Activated T-helper 9 cell treated with anti-CD3 and anti-CD28 coated beads, Interleukin-2, amount 50 U/mL, for 16 hours (primary cell): Measurements from ENCODE around the gene KLK7.
"Not testable (repeated sequence)": the region's sequence is repeated elsewhere in the genome, so short reads cannot be mapped to it uniquely, and the experiment has no call there.

Experiments
- DNase-seq: peaks from one replicate; pipeline ENCODE4 v3.0.0-alpha.2; 2020; ENCODE audit warnings: low read depth

The KLK7 gene

GRCh38 chr19:50975766-50976165 lies 8.0 kb downstream of the KLK7 start:
- no peak for DNase-seq

GRCh38 chr19:50974702-50975556 lies 8.8 kb downstream of the KLK7 start:
- no peak for DNase-seq

GRCh38 chr19:50972795-50973376 lies 10.8 kb downstream of the KLK7 start:
- DNase-seq, result no peak

- DNase-seq, result not testable (repeated sequence)
These were observed 13.9 kb downstream of the KLK7 start for GRCh38 chr19:50969810-50970209.

- DNase-seq, result no peak
These were observed 14.3 kb downstream of the KLK7 start, which contains the start of gene KLK6 for GRCh38 chr19:50969413-50969760. Gene KLK6, minus strand, starts transcription at chr19:50969591. Its CDS starts 1,487 bp downstream, at chr19:50968104.

- no peak for DNase-seq
These were observed 14.9 kb downstream of the KLK7 start for GRCh38 chr19:50968716-50969412.

- DNase-seq, result no peak
These were observed 15.6 kb downstream of the KLK7 start for GRCh38 chr19:50967929-50968715.

- no peak for DNase-seq
These were observed 19.5 kb downstream of the KLK7 start for GRCh38 chr19:50964266-50964665.

GRCh38 chr19:50963381-50963780 lies 20.3 kb downstream of the KLK7 start:
- DNase-seq, result no peak

- no peak for DNase-seq
These were observed 21.5 kb downstream of the KLK7 start for GRCh38 chr19:50962245-50962644.

GRCh38 chr19:50959731-50960500 lies 23.8 kb downstream of the KLK7 start:
- DNase-seq, result no peak

- DNase-seq, result no peak
These were observed 26.1 kb downstream of the KLK7 start for GRCh38 chr19:50957587-50957986.

- no peak for DNase-seq
These were observed 30.8 kb downstream of the KLK7 start, which contains the start of gene KLK5 for GRCh38 chr19:50952910-50953309. Gene KLK5, minus strand, starts transcription at chr19:50953038. Its CDS starts 381 bp downstream, at chr19:50952657.

GRCh38 chr19:50949861-50950260 lies 33.9 kb downstream of the KLK7 start:
- DNase-seq, result no peak

GRCh38 chr19:50947123-50947522 lies 36.6 kb downstream of the KLK7 start:
- DNase-seq, result no peak

GRCh38 chr19:50944795-50945194 lies 38.9 kb downstream of the KLK7 start:
- DNase-seq, result no peak

GRCh38 chr19:50943074-50943828 lies 40.5 kb downstream of the KLK7 start:
- DNase-seq, result no peak

- no peak for DNase-seq
These were observed 44.1 kb downstream of the KLK7 start for GRCh38 chr19:50939596-50939995.

GRCh38 chr19:50933640-50934039 lies 50.1 kb downstream of the KLK7 start:
- DNase-seq, result no peak

GRCh38 chr19:50932690-50933083 lies 51.0 kb downstream of the KLK7 start:
- no peak for DNase-seq
